Hair follicle dermal papilla cell (primary cell): ENCODE results near the gene OR2S2. TPM values are rescaled to one million over a fixed set of nuclear protein-coding genes. Genes with fewer than 3 reads are reported as not detected.

Source experiments
- total RNA-seq: library from RNA; depleted of rRNA; stranded (reverse); fragments of >200 nt; gene quantifications from 2 replicates; pipeline ENCODE4 v1.2.3, GENCODE V29; 2012

The OR2S2 gene, protein sequence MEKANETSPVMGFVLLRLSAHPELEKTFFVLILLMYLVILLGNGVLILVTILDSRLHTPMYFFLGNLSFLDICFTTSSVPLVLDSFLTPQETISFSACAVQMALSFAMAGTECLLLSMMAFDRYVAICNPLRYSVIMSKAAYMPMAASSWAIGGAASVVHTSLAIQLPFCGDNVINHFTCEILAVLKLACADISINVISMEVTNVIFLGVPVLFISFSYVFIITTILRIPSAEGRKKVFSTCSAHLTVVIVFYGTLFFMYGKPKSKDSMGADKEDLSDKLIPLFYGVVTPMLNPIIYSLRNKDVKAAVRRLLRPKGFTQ
- total RNA-seq, result 0.32 TPM in 1 of 2 replicates, not detected in the other

DNA sequence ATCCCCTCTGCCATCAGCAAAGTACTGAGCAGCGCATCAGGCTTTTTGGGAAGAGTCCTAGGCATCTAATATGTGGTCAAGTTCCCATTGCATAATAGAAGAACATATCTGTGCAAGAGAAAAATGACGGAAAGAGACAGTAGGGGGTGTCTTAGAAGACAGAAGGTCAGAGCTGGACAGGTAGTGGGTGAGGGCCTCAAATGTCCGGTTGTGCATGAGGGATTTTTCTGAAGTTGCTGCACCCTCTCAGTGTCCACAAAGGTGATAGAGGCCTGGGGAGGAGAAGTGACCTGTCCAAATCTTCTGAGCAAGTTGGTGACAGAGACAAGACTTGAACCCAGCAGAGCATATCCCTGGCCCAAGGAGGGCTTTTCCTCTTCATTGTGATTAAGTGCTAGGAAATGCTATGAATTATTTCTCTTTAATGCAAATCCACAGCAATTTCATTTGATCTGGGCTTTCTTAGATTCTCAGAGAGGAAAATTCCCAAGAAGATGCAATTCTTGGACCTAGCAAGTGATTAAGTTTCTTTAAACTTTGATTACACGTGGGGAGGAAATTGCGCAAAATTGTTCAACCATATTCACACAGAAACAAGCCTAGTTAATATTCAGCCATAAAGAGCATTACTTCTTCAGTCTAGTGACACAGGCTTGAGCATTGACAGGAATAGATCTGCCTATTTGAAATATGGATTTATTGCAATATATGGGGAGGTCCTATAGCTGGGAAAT, at the start of gene OR2S2:
Gene OR2S2 (minus strand): TSS at position 51 of the 734 bp plus-strand sequence. CDS start 56 bp downstream, outside the sequence.

DNA sequence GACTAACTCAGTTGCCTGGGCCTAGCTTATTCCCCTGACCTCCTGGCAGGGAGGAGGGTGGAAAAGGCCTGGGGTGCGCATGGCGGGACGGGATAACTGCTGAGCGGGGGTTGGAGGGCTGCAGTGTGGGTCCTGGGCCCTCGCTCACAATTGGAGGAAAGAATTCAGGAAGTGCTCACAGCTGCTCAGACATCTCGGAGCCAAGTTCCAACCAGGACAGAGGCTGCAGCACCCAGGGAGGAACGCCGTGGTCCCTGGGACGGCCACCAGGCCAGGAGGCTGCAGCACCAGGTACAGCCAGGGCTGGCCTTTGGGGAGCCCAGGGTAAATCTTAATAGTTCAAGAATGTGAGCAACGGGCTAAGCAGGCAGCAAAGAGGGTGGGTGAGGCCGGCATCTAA, 48.7 kb downstream of the OR2S2 start, which contains the start of gene SPAAR:
Gene SPAAR (plus strand): TSS at position 217 of the 400 bp plus-strand sequence. CDS start 974 bp downstream, outside the sequence.

Other genes starting within 250 kb of the OR2S2 start
- gene TLN1, start 226.0 kb downstream of the OR2S2 start, total RNA-seq, result 543 and 559 TPM in 2 replicates
- 61.7 and 78.1 TPM in 2 replicates for gene CREB3, start 225.5 kb downstream of the OR2S2 start, total RNA-seq
- gene GBA2, start 208.9 kb downstream of the OR2S2 start, total RNA-seq, result 36.2 and 37.3 TPM in 2 replicates
- 21.6 and 22.1 TPM in 2 replicates for gene RGP1, start 208.9 kb downstream of the OR2S2 start, total RNA-seq
- gene MSMP, start 203.9 kb downstream of the OR2S2 start, total RNA-seq, result not detected in 2 replicates
- gene NPR2, start 166.6 kb downstream of the OR2S2 start, total RNA-seq, result 14.9 and 23.2 TPM in 2 replicates
- gene SPAG8, start 145.9 kb downstream of the OR2S2 start, total RNA-seq, result 0.49 and 2.1 TPM in 2 replicates
- 8.0 and 11.4 TPM in 2 replicates for gene HINT2, start 143.1 kb downstream of the OR2S2 start, total RNA-seq
- gene FAM221B, start 129.4 kb downstream of the OR2S2 start, total RNA-seq, result not detected in 2 replicates
- gene TMEM8B, start 128.9 kb downstream of the OR2S2 start, total RNA-seq, result 3.7 and 6.1 TPM in 2 replicates
- gene OR13J1, start 87.8 kb downstream of the OR2S2 start, total RNA-seq, result not detected in 2 replicates
- not detected in 2 replicates for gene HRCT1, start 52.0 kb downstream of the OR2S2 start, total RNA-seq
- gene SPAAR, start 48.7 kb downstream of the OR2S2 start, total RNA-seq, result not detected in 2 replicates
- 142 and 147 TPM in 2 replicates for gene RECK, start 78.8 kb upstream of the OR2S2 start, total RNA-seq
- gene GLIPR2, start 178.6 kb upstream of the OR2S2 start, total RNA-seq, result 19.1 and 30.0 TPM in 2 replicates
- gene CCIN, start 211.2 kb upstream of the OR2S2 start, total RNA-seq, result 0.81 and 0.97 TPM in 2 replicates
- gene CLTA, start 232.8 kb upstream of the OR2S2 start, total RNA-seq, result 131 and 163 TPM in 2 replicates